ENCODE results near the gene ADGRV1. TPM values are rescaled to one million over a fixed set of nuclear protein-coding genes. Genes with fewer than 3 reads are reported as not detected.

ADGRV1 gene
- polyA plus RNA-seq, 3 donors: 0.18 to 0.33 TPM; not detected in 1

GRCh38 chr5:90899014-90899604 is 340.5 kb downstream of the ADGRV1 start:
- Histone ChIP-seq H3K9ac (ENCODE audit: insufficient read depth, low read length, poor library complexity, severe bottlenecking) (no peak overlapping the region), H3K27me3 (ENCODE audit: control insufficient read depth in 2 of 2, insufficient read depth in 2 of 2, low read length in 2 of 2) (no peaks in the 10 kb centered on the region), H3K4me1 (ENCODE audit: control insufficient read depth in 1 of 2, insufficient read depth in 2 of 2, low read length in 2 of 2) (no peaks in the 10 kb centered on the region), H3K79me2 (ENCODE audit: insufficient read depth, low read length) (no peaks in the 10 kb centered on the region), H3K9me3 (replicated peaks in 1 of 2; ENCODE audit: control insufficient read depth in 1 of 2, insufficient read depth in 1 of 2, low read length in 2 of 2) (no peaks in the 10 kb centered on the region), H3K4me2 (replicated peaks; ENCODE audit: extremely low read depth, low read length, poor library complexity, severe bottlenecking) (no peak overlapping the region), H4K20me1 (ENCODE audit: insufficient read depth, low read length) (no peaks in the 10 kb centered on the region), H3K36me3 (replicated peaks in 1 of 2; ENCODE audit: control insufficient read depth in 1 of 2, insufficient read depth in 2 of 2, low read length in 2 of 2) (no peaks in the 10 kb centered on the region), H3K4me3 (replicated peaks in 1 of 3; ENCODE audit: low read depth in 2 of 3, low read length in 3 of 3) (no peak overlapping the region), H2AFZ (ENCODE audit: insufficient read depth, low read depth, low read length, poor library complexity, severe bottlenecking) (no peak overlapping the region), H3K27ac (ENCODE audit: low read depth in 1 of 2, low read length in 2 of 2) (no peak overlapping the region)
- DNase-seq: no peak
- WGBS (ENCODE audit: insufficient coverage): no CpG with 5 or more reads among the region's 2 CpGs
- H3K36me3 Mint-ChIP-seq: no peaks in the 10 kb centered on the region
- no peaks in the 10 kb centered on the region for H3K27me3 Mint-ChIP-seq (ENCODE audit: low read depth in 3 of 3)
- intact Hi-C loops (cut with micrococcal nuclease): no loop called here
- peaks cover 0 to 2% (median 0%) of the 10 kb centered on the region in 7 donors for H3K9me3 Mint-ChIP-seq
- no peak for TF ChIP-seq CTCF (IDR thresholded peaks at IDR 0.05)
- H3K27ac Mint-ChIP-seq: no peak overlapping the region
- H3K4me1 Mint-ChIP-seq: no peaks in the 10 kb centered on the region
- no peak overlapping the region for H3K4me3 Mint-ChIP-seq

- peaks cover 0 to 2% (median 0%) of the 10 kb centered on the region in 3 donors for H3K27me3 Mint-ChIP-seq (ENCODE audit: low read depth in 3 of 3)
- intact Hi-C loops (cut with micrococcal nuclease): no loop called here
- no peak overlapping the region for H3K9ac ChIP-seq (ENCODE audit: insufficient read depth, low read length, poor library complexity, severe bottlenecking)
Observed at GRCh38 chr5:90901261-90901660, 342.7 kb downstream of the ADGRV1 start.

More at GRCh38 chr5:90901261-90901660, 342.7 kb downstream of the ADGRV1 start:
- DNase-seq: no peak
- H3K27me3 ChIP-seq (ENCODE audit: control insufficient read depth in 2 of 2, insufficient read depth in 2 of 2, low read length in 2 of 2): no peaks in the 10 kb centered on the region
- no peak overlapping the region for H3K4me2 ChIP-seq (replicated peaks; ENCODE audit: extremely low read depth, low read length, poor library complexity, severe bottlenecking)
- H3K4me3 ChIP-seq (replicated peaks in 1 of 3; ENCODE audit: low read depth in 2 of 3, low read length in 3 of 3): no peak overlapping the region
- no peaks in the 10 kb centered on the region for H3K4me1 Mint-ChIP-seq
- H3K4me3 Mint-ChIP-seq: no peak overlapping the region
- no peaks in the 10 kb centered on the region for H3K9me3 ChIP-seq (replicated peaks in 1 of 2; ENCODE audit: control insufficient read depth in 1 of 2, insufficient read depth in 1 of 2, low read length in 2 of 2)
- no peaks in the 10 kb centered on the region for H3K36me3 ChIP-seq (replicated peaks in 1 of 2; ENCODE audit: control insufficient read depth in 1 of 2, insufficient read depth in 2 of 2, low read length in 2 of 2)
- no peaks in the 10 kb centered on the region for H3K79me2 ChIP-seq (ENCODE audit: insufficient read depth, low read length)
- no peak overlapping the region for H3K27ac ChIP-seq (ENCODE audit: low read depth in 1 of 2, low read length in 2 of 2)
- H2AFZ ChIP-seq (ENCODE audit: insufficient read depth, low read depth, low read length, poor library complexity, severe bottlenecking): no peak overlapping the region
- TF ChIP-seq CTCF (IDR thresholded peaks at IDR 0.05): no peak
- no peak overlapping the region for H3K27ac Mint-ChIP-seq
- H3K4me1 ChIP-seq (ENCODE audit: control insufficient read depth in 1 of 2, insufficient read depth in 2 of 2, low read length in 2 of 2): no peaks in the 10 kb centered on the region
- peaks cover 0 to 2% (median 0%) of the 10 kb centered on the region in 7 donors for H3K9me3 Mint-ChIP-seq
- H4K20me1 ChIP-seq (ENCODE audit: insufficient read depth, low read length): no peaks in the 10 kb centered on the region
- H3K36me3 Mint-ChIP-seq: no peaks in the 10 kb centered on the region

Data from CD14-positive monocyte (primary cell).